Calu3 (cell line): Measurements from ENCODE around the gene CD302. TPM values are rescaled to one million over a fixed set of nuclear protein-coding genes. Genes with fewer than 3 reads are reported as not detected.
"Not testable (repeated sequence)": the region's sequence is repeated elsewhere in the genome, so short reads cannot be mapped to it uniquely, and the experiment has no call there.

ENCODE experiments used
- BruUV-seq: library from RNA; stranded (reverse); fragments of 400-500 nt; replicated peaks from 2 replicates; lab custom pipeline; 2021; lab: Mats Ljungman, UMichigan
- CTCF ChIA-PET: fragments of 300-600 bp; sonication (Branson Sonifier 250); formaldehyde crosslinking; loops from one replicate; lab custom pipeline; 2022; ENCODE audit warnings: antibody characterized with exemption; lab: Charles Lee
- DNase-seq: peaks from one replicate; pipeline ENCODE4 v3.0.0; 2022
- H3K27ac Mint-ChIP-seq: one replicate; pipeline ENCODE4 v1.8.0; 2022; ENCODE audit warnings: mixed read lengths; ENCODE audit not compliant: unreplicated experiment
- H3K27me3 Mint-ChIP-seq: one replicate; pipeline ENCODE4 v1.8.0; 2022; ENCODE audit warnings: mixed read lengths; ENCODE audit not compliant: unreplicated experiment
- H3K36me3 Mint-ChIP-seq: one replicate; pipeline ENCODE4 v1.8.0; 2022; ENCODE audit warnings: mild to moderate bottlenecking, moderate library complexity, mixed read lengths; ENCODE audit not compliant: insufficient read depth, unreplicated experiment
- H3K4me1 Mint-ChIP-seq: one replicate; pipeline ENCODE4 v1.8.0; 2022; ENCODE audit warnings: mild to moderate bottlenecking, low read depth, mixed read lengths; ENCODE audit not compliant: unreplicated experiment
- H3K4me3 Mint-ChIP-seq: one replicate; pipeline ENCODE4 v1.8.0; 2022; ENCODE audit warnings: mild to moderate bottlenecking, low read depth, moderate library complexity, mixed read lengths; ENCODE audit not compliant: unreplicated experiment
- H3K9me3 Mint-ChIP-seq: one replicate; pipeline ENCODE4 v1.8.0; 2022; ENCODE audit warnings: low read depth, mixed read lengths; ENCODE audit not compliant: unreplicated experiment
- intact Hi-C: fragments of 100-400 bp; cut with micrococcal nuclease; formaldehyde crosslinking; loops from one replicate; pipeline ENCODE4 v1.10.0; 2022; ENCODE audit not compliant: unreplicated experiment
- total RNA-seq: library from RNA; stranded (reverse); gene quantifications from 2 replicates; pipeline ENCODE4 v1.2.3, GENCODE V29; 2022
- TF ChIP-seq, protein P1 (sequence below): fragments of 200-600 bp; IDR thresholded peaks from one replicate; pipeline ENCODE4 v1.8.0; 2022; ENCODE audit warnings: antibody characterized with exemption; ENCODE audit not compliant: unreplicated experiment

Gene CD302
- total RNA-seq, 1 experiment from 2014 or later: 5.4 TPM

GRCh38 chr2:159788253-159788652 lies 9.8 kb downstream of the CD302 start:
- Mint-ChIP-seq H3K36me3 (peaks cover 4% of the 10 kb centered on the region), H3K4me1 (peaks cover 21% of the 10 kb centered on the region), H3K27ac (peak overlapping the region; percentile 8), H3K27me3 (no peaks in the 10 kb centered on the region), H3K4me3 (no peak overlapping the region), H3K9me3 (no peaks in the 10 kb centered on the region)
- CTCF ChIA-PET: no interaction called here
- no TSS peak for BruUV-seq
- peak; percentile 63 for DNase-seq
- TF ChIP-seq, protein P1, sequence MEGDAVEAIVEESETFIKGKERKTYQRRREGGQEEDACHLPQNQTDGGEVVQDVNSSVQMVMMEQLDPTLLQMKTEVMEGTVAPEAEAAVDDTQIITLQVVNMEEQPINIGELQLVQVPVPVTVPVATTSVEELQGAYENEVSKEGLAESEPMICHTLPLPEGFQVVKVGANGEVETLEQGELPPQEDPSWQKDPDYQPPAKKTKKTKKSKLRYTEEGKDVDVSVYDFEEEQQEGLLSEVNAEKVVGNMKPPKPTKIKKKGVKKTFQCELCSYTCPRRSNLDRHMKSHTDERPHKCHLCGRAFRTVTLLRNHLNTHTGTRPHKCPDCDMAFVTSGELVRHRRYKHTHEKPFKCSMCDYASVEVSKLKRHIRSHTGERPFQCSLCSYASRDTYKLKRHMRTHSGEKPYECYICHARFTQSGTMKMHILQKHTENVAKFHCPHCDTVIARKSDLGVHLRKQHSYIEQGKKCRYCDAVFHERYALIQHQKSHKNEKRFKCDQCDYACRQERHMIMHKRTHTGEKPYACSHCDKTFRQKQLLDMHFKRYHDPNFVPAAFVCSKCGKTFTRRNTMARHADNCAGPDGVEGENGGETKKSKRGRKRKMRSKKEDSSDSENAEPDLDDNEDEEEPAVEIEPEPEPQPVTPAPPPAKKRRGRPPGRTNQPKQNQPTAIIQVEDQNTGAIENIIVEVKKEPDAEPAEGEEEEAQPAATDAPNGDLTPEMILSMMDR: no peak
- intact Hi-C loops: no loop called here

DNA sequence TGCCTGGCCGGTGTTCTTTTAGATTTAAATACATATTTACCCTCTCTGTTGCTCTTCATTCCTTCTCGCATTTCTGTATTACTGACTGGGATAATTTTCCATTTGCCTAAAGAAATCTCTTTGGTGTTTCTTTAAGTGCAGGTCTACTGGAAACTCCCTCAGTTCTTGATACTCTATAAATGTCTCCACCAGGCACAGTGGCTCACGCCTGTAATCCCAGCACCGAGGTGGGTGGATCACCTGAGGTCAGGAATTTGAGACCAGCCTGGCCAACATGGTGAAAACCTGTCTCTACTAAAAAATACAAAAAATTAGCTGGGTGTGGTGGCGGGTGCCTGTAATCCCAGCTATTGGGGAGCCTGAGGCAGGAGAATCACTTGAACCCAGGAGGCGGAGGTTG lies 10.4 kb downstream of the CD302 start:
- H3K4me3 Mint-ChIP-seq, H3K27me3 Mint-ChIP-seq, H3K9me3 Mint-ChIP-seq, CTCF ChIA-PET, DNase-seq, intact Hi-C loops, BruUV-seq, H3K36me3 Mint-ChIP-seq: not testable (repeated sequence)
- H3K27ac Mint-ChIP-seq: peak overlapping the region; percentile 51
- peaks cover 21% of the 10 kb centered on the region for H3K4me1 Mint-ChIP-seq

DNA sequence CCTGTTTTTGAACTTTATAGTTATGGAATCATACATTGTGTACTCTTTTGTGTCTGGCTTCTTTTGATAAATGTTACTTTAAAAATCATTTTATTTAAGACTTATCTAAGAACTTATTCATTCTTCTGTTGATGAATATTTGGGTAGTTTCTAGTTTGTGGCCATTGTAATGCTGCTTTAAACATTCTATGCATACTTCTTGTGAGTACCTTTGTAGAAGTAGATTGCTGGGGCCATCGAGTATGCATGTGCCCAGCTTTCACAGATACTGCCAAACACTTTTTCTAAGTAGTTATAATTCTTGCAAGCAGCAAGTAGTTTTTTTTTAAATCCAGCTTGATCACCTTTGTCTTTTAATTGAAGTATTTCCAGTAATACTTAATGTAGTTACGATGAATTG lies 11.1 kb downstream of the CD302 start:
- BruUV-seq: no TSS peak
- no peak overlapping the region for H3K27ac Mint-ChIP-seq
- TF ChIP-seq, protein P1: no peak
- intact Hi-C loops: no loop called here
- no peaks in the 10 kb centered on the region for H3K9me3 Mint-ChIP-seq
- peaks cover 21% of the 10 kb centered on the region for H3K4me1 Mint-ChIP-seq
- no peak overlapping the region for H3K4me3 Mint-ChIP-seq
- peaks cover 4% of the 10 kb centered on the region for H3K36me3 Mint-ChIP-seq
- no peak for DNase-seq
- CTCF ChIA-PET: no interaction called here
- H3K27me3 Mint-ChIP-seq: no peaks in the 10 kb centered on the region

- TF ChIP-seq, protein P1: no peak
- CTCF ChIA-PET: no interaction called here
- no peaks in the 10 kb centered on the region for H3K27me3 Mint-ChIP-seq
- H3K36me3 Mint-ChIP-seq: peaks cover 4% of the 10 kb centered on the region
- no TSS peak for BruUV-seq
- no peak for DNase-seq
- H3K27ac Mint-ChIP-seq: no peak overlapping the region
- H3K4me1 Mint-ChIP-seq: peaks cover 21% of the 10 kb centered on the region
- intact Hi-C loops: no loop called here
- no peaks in the 10 kb centered on the region for H3K9me3 Mint-ChIP-seq
- H3K4me3 Mint-ChIP-seq: no peak overlapping the region
These were observed 12.8 kb downstream of the CD302 start for GRCh38 chr2:159785195-159785594.

GRCh38 chr2:159784744-159785143 lies 13.3 kb downstream of the CD302 start:
- BruUV-seq, H3K9me3 Mint-ChIP-seq, H3K27ac Mint-ChIP-seq, DNase-seq, H3K4me3 Mint-ChIP-seq, intact Hi-C loops, H3K36me3 Mint-ChIP-seq, H3K27me3 Mint-ChIP-seq: not testable (repeated sequence)
- peaks cover 21% of the 10 kb centered on the region for H3K4me1 Mint-ChIP-seq
- CTCF ChIA-PET: interaction anchor here (0.7 kb wide), 1 partner anchor 22 kb away, joined by 3 read pairs; no protein-coding TSS in a partner anchor
